Fibroblast of skin of abdomen (primary cell): ENCODE results near the gene HOXC10.

Experiments used
- DNase-seq: peaks from one replicate; pipeline ENCODE4 v3.0.0-alpha.2; 2013

Gene HOXC10

DNA sequence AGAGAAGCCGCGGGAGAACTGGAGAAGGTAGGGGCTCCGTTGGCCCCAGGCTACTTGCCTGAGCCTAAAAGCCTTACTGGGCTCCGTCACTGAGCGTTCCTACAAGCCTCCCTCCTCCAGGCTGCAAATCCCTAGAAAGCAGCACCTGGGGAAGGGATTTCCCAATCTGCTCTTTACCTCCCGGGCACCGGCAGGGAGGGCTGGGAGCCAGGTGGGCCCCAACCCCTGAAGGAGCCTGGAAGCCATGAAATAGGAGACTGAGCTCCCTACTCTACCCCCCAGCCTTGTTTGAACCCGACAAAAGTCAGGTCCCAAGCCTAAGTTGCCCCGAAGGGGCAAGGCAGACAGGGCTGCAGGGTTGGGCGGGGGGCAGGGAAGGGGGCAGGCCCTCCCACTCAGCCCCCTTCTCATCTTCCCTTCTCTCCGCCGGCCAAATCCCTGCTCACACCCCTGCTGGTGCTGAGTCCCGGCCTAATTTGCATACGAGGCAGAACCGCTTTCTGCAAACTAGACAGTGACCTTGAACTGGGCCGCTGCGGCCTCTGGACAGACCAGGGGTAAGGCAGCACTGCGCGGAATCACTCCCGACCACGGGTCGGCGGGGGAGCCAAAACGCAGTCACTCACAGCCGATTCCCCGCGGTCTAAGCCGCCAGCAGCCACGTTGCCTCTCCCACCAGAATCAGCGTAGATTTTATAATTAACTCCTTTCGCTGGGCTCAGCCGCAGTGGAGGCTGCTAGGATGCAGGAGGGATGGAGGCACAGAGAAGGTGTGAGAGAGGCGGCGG, 34.0 kb upstream of the HOXC10 start:
- no peak for DNase-seq

- no peak for DNase-seq
These were observed 33.2 kb upstream of the HOXC10 start for GRCh38 chr12:53951577-53952334.

DNA sequence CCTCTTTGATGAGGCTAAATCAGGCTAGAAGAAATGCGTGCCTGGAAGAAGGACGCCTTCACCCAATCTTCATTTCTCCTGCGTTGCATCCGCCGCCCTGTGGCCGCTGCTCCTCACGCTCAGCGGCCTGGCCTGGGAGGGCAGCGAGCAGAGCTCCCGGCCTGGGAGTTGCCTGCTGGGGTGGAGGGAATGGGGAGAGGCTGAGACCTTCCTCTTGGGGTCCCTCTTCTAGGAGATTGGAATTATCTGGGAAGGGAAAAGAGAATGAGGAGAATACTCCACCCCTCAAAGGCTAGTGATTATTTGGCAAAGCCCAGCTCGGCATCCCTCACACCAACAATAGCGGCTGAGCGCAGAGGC, 32.6 kb upstream of the HOXC10 start:
- no peak for DNase-seq

- peak; percentile 39 for DNase-seq
These were observed 31.8 kb upstream of the HOXC10 start for GRCh38 chr12:53952871-53953734.

DNA sequence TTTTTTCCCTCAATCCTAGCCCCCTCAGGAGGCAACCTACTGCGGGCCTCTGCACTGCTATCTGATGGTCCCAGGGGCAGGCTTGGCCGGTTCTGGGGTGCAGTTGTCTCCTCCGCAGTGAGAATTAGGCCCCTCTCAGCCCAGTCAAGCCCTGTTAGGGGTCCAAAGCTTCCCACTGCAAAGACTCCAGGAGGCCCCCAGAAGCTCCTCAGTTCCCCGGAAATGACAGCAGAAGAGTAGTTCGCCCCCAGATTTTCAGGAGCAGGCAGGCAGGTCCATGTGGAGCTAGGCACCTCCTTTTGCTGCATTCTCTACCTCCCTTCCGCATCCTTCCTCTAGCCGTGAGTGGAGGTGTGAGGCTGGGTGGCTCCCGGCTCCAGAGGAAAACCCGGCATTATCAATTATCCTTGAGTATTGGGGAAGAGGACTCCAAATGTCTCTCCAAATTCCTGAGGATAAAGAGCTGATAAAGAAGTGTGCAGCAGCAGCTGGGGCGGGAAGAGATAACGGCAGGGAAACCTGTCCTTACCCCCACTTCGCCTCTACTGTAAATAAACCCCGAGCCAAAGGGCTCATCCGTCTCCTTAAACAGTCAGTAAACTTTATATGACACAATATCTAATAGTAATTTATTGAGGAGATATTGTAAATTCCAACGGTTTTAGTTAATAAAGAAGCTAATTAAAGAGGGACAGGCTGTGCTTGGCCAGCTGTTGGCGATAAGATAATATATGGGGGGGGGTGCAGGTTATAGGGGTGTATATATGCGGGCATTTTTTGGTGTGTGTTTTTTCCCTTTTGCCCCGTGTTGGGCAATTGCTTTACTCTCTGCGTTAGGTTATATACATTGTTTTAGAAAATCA, 30.9 kb upstream of the HOXC10 start:
- DNase-seq: no peak

DNA sequence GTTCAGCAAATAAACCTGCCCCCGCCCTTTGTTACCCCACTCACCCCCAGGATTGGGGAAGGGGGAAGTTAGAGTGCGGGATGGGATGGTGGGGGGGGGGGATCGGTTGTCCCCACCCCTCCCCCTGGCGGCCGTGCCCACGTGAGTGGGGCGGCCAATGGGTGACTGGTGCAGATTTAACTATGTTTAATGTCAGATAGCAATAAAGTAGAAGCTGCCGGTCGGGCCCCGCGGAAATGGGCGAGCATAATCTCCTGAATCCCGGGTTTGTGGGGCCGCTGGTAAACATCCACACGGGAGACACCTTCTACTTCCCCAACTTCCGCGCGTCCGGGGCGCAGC, 30.3 kb upstream of the HOXC10 start, which contains the start of gene HOXC12:
Gene HOXC12 (plus strand): TSS at position 210 of the 342 bp plus-strand sequence. CDS start 27 bp downstream, at position 237.
- no peak for DNase-seq

- no peak for DNase-seq
These were observed 29.7 kb upstream of the HOXC10 start for GRCh38 chr12:53955036-53955775.

GRCh38 chr12:53955776-53956250, 29.1 kb upstream of the HOXC10 start:
- no peak for DNase-seq

- no peak for DNase-seq
These were observed 28.6 kb upstream of the HOXC10 start for GRCh38 chr12:53956251-53956887.

DNA sequence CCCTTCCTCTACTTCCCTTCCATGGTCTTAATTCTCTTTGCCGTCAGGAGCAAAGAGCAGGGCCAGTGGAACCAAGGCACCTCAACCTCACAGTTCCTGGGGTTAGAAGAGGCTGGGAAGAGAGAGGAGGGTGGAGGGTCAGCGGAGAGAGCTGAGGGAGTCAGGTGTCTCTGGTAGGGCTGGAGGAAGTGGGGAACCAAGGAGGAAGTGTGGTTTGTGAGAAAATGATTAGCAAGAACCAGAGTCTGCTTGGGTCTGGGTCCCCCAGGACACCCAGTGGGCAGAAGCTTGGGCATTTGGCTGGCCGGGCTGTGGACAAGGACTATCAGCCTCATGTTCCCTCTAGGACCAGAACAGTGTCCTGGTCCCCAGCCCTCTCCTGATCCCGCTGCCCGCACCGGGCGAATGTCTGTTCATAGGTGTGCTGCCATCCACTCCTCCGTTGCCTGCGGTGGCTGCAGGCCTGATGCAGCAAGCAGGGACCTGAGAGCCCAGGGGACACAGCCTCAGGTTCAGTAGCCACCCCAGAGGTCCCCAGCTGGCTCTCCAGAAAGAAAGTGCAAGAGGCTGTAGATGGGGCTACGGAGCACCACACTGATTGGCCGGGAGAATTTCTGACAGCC, 27.9 kb upstream of the HOXC10 start:
- no peak for DNase-seq

DNA sequence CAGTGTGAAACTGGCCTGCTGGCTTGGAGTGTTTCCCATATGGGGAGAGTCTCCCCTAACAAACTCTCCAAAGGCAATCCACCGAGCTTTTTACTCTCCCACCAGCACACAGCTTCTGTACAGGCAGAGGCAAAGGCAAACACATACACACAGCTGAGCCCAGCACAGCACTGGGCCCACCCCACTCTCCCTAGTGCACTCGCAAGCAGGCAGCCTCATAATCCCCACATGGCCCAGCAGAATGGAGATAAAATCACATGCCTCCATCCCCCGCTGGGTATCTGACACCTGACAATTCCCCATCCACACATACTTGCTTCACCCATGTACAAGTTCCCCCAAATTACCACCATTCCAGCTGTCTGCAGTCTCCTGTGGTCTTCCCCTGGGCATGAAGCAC, 26.8 kb upstream of the HOXC10 start:
- DNase-seq: no peak

DNA sequence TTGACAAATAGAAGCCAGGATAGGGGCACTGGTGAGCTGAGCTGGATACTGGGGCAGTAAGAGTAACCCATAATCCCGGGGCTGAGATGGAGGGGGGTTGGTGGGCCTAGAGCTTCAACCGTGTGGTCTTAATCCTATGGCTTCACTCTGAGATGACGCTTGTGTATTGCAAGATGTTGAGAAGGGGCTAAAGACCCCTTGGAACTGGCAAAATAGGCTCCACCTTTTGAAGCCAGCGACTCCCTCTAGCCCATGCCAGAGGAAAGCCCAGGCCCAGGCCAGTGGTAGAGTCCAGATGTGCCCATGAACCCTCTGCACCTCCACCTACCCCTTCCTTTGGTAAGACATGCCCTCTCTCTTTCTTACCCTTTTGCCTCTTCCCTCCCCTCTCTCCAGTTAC, 25.6 kb upstream of the HOXC10 start:
- DNase-seq: no peak

DNA sequence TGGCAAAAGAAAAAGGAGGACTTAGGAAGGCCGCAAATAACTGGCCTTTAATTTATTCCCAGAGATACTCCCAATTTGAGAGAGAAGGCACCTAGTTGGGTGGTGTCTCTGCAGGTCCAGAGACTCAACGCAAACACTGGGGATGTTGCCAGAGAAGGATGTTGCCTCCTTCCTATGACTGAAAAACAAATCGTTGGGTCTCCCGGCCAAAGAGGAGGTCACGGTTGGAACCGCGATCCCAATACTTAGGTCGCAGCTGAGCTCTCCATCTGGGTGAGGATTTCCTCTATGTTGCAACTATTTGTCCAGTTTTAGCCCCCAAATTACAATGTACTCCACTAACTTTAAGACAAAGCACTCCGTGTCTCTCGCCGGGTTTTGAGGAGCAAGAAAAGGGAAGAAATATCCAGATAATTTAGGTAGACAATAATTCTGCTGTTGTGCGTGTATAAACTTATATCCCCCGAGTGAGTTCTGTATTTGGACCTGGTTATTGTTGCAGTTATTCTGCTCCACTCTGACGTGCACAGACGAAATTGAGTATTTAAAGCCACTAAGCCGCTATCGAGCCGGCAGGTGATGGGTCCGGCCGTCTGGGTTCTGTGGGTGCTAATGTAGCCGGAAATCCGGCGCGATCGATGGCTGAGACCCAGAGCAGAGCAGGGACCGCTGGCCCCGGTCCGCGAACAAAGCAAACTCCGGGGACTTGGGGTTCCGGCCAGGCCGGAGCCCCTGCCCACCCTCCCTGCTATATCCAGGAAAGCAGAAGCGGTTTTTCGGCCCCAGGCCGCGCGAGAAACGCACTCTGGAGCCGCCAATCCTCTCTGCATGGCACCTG, 24.5 kb upstream of the HOXC10 start:
- DNase-seq: no peak

GRCh38 chr12:53961025-53961761, 23.8 kb upstream of the HOXC10 start:
- no peak for DNase-seq

DNA sequence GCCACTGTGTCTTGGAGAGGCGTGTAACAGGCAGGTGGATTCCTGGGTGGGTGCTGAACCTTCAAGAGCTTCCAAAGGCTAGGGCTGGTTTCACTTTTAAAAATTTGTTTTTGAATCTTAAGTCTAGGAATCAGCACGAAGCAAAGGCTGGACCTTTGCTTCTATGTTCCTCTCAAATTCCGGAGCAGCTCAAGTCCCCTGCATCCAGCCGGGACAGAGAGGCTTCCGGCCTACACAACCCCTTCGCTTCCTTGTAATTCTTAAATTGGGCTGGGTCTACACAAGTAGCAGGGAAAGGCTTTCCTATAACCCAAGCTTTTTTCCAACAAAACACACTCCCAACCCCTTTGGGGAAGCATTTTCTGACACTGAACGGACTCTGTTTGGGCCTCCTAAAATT, 21.9 kb upstream of the HOXC10 start:
- DNase-seq: no peak

DNA sequence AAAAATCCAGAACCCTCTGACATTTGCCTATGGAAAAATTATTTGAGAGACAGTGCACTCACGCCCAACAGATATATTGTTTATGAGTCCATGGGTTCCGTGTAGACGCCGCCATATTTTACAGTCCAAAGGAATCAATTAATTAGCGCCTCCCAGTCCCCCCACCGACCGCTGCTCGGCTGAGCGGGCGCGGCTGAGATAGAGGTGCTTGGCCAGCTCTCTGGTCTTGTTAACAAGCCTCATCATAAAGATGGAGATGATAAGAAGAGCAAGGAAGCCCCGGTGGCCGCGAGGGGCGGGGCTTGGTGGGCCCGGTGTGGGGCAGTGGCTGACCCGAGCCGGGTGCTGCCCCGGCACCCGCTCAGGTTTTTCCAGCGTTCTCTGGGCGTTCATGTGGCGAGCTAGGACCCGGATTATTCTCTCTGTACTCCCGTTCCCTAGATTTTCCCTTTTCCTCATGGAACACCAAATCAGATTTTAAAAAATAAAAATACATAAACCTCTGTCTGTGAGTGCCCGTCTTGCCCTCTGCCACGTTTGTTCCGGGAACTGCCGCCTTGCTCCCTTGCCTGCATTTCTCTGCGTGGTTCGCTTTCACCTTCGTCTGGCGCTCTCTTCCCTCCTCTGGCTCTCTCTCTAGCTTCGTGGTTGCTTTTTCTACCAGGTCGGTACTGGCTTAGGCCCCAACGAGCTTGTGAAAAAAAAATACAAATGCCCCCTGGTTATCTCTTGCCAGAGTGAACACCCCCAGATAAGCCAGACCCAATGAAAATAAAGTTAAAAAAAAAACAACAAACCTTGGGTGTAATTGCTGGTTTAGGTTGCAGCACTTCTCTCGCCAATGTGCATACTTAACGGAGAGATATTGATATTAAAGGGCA, 21.3 kb upstream of the HOXC10 start:
- DNase-seq: no peak

GRCh38 chr12:53964315-53964713, 20.6 kb upstream of the HOXC10 start:
- DNase-seq: no peak
